ENCODE results near the gene CYP4A11.

DNA sequence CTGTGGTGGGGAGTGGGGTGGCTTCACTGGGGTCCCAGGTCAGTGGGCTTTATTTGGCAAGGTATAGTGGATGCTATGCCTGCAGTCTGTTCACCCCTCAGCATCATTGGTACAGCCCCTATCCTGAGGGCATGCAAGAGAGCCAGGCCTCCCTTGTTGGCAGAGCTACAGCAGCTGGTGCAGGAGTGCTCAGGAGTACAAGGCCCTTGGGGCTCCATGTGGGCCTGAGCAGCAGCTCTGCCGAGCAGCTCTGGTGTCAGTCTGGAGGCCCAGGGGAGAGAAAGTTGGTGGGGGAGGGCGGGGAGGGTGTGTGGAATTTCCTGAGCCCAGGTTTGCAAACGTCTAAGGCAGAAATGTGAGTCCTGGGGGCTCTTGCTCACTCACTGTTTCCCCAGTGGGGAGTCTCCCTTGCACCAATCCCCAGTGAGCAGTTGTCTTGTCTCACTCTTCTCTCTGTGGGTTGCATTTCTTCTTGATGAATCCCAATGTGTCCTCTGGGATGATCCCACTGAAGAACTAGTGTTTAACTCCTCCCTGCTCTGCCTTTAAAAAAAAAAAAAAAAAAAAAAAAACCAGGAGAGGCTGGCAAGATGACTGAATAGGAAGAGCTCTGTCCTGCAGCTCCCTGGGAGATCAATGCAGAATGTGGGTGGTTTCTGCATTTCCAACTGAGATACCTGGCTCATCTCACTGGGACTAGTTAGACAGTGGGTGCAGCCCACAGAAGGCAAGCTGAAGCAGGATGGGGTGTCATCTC, 42.7 kb upstream of the CYP4A11 start:
- TF ChIP-seq, protein P1, sequence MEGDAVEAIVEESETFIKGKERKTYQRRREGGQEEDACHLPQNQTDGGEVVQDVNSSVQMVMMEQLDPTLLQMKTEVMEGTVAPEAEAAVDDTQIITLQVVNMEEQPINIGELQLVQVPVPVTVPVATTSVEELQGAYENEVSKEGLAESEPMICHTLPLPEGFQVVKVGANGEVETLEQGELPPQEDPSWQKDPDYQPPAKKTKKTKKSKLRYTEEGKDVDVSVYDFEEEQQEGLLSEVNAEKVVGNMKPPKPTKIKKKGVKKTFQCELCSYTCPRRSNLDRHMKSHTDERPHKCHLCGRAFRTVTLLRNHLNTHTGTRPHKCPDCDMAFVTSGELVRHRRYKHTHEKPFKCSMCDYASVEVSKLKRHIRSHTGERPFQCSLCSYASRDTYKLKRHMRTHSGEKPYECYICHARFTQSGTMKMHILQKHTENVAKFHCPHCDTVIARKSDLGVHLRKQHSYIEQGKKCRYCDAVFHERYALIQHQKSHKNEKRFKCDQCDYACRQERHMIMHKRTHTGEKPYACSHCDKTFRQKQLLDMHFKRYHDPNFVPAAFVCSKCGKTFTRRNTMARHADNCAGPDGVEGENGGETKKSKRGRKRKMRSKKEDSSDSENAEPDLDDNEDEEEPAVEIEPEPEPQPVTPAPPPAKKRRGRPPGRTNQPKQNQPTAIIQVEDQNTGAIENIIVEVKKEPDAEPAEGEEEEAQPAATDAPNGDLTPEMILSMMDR (IDR thresholded peaks at IDR 0.05), result no peak
- no peak for TF ChIP-seq POLR2A (IDR thresholded peaks at IDR 0.05)
